Activated CD4-positive, alpha-beta T cell treated with anti-CD3 and anti-CD28 coated beads, Interleukin-2, amount 10 ng/mL, durations not matched to agents 7 days and 5 days (primary cell): ENCODE measurements around the gene NAA60. TPM values are rescaled to one million over a fixed set of nuclear protein-coding genes. Genes with fewer than 3 reads are reported as not detected.

Experiments
- CTCF ChIA-PET: fragments of 350-600 bp; sonication (Branson Sonifier 250); formaldehyde crosslinking; loops from one replicate; lab custom pipeline; 2021; ENCODE audit warnings: antibody characterized with exemption; lab: Charles Lee
- POLR2A ChIA-PET: fragments of 350-600 bp; sonication (Branson Sonifier 250); formaldehyde crosslinking; loops from one replicate; lab custom pipeline; 2021; ENCODE audit warnings: antibody characterized with exemption; lab: Charles Lee
- DNase-seq: peaks from one replicate; pipeline ENCODE4 v3.0.0-alpha.2; 2020
- H3K27ac Mint-ChIP-seq: one replicate; pipeline ENCODE4 v1.8.0; 2021; ENCODE audit warnings: mild to moderate bottlenecking, moderate library complexity, mixed read lengths
- H3K27me3 Mint-ChIP-seq: one replicate; pipeline ENCODE4 v1.8.0; 2021; ENCODE audit warnings: mixed read lengths
- H3K36me3 Mint-ChIP-seq: one replicate; pipeline ENCODE4 v1.8.0; 2021; ENCODE audit warnings: low read depth, mixed read lengths
- H3K4me1 Mint-ChIP-seq: one replicate; pipeline ENCODE4 v1.8.0; 2021; ENCODE audit warnings: mixed read lengths
- H3K4me3 Mint-ChIP-seq: one replicate; pipeline ENCODE4 v1.8.0; 2021; ENCODE audit warnings: mild to moderate bottlenecking, moderate library complexity, mixed read lengths
- H3K9me3 Mint-ChIP-seq: one replicate; pipeline ENCODE4 v1.8.0; 2021; ENCODE audit warnings: mixed read lengths
- total RNA-seq, 2 experiments: library from RNA; stranded (reverse); gene quantifications; one replicate each; pipeline ENCODE4 v1.2.3, GENCODE V29; 2021

NAA60 gene
- total RNA-seq = 10 to 100 TPM; 42.6 to 59.1 TPM

GRCh38 chr16:3443108-3444031 lies at the start of gene NAA60, which contains the start of gene ZNF597:
Gene NAA60, plus strand, starts transcription at chr16:3443680. Its CDS starts 32,548 bp downstream, at chr16:3476228.
Gene ZNF597, minus strand, starts transcription at chr16:3443504. Its CDS starts 351 bp downstream, at chr16:3443153.
- Mint-ChIP-seq H3K4me3 (peak within 1 kb of the TSS; percentile 88), H3K9me3 (peaks cover 26% of the 10 kb centered on the region), H3K36me3 (peaks cover 52% of the 10 kb centered on the region), H3K27ac (peak within 1 kb of the TSS; percentile 93), H3K4me1 (peaks cover 24% of the 10 kb centered on the region), H3K27me3 (no peaks in the 10 kb centered on the region)
- POLR2A ChIA-PET = interaction anchor here (0.6 to 2.4 kb wide), 6 partner anchors 11 to 282 kb away, joined by 3 to 6 read pairs (median 3); partner anchors contain the start of genes ZNF174, ZNF263 and ZSCAN32
- CTCF ChIA-PET = interaction anchor here (0.5 to 2.8 kb wide), 9 partner anchors 9 to 1616 kb away, joined by 3 to 7 read pairs (median 3); no protein-coding TSS in a partner anchor
- DNase-seq = peak; percentile 84

GRCh38 chr16:3400446-3400778 lies 43.1 kb upstream of the NAA60 start:
- no peak for DNase-seq
- POLR2A ChIA-PET = interaction anchor here (0.5 to 1.5 kb wide), 2 partner anchors 43 to 78 kb away, joined by 3 read pairs; partner anchors contain the start of genes NAA60 and ZNF597
- CTCF ChIA-PET = interaction anchor here (0.7 to 2.3 kb wide), 6 partner anchors 14 to 216 kb away, joined by 3 to 7 read pairs (median 3); no protein-coding TSS in a partner anchor

GRCh38 chr16:3400779-3401688 lies 42.4 kb upstream of the NAA60 start, which contains the start of the genes ZNF174 and ZSCAN32:
Gene ZNF174, plus strand, starts transcription at chr16:3401215. Its CDS starts 790 bp downstream, at chr16:3402005.
Gene ZSCAN32, minus strand, starts transcription at chr16:3401004. Its CDS starts 3,447 bp downstream, at chr16:3397557.
- Mint-ChIP-seq H3K36me3 (peaks cover 73% of the 10 kb centered on the region), H3K9me3 (peaks cover 47% of the 10 kb centered on the region), H3K27me3 (no peaks in the 10 kb centered on the region), H3K4me3 (peak within 1 kb of the TSS; percentile 80), H3K4me1 (peaks cover 33% of the 10 kb centered on the region), H3K27ac (peak within 1 kb of the TSS; percentile 88)
- ChIA-PET CTCF (interaction anchor here (0.6 to 2.3 kb wide), 10 partner anchors 10 to 217 kb away, joined by 3 to 7 read pairs (median 3); no protein-coding TSS in a partner anchor), POLR2A (interaction anchor here (0.5 to 1.5 kb wide), 3 partner anchors 43 to 79 kb away, joined by 3 read pairs; partner anchors contain the start of genes NAA60 and ZNF597)
- DNase-seq = peak; percentile 99

More at GRCh38 chr16:3400446-3400778, 43.1 kb upstream of the NAA60 start:
- Mint-ChIP-seq H3K4me1 (peaks cover 33% of the 10 kb centered on the region), H3K4me3 (peak overlapping the region; percentile 80), H3K27ac (peak overlapping the region; percentile 82), H3K27me3 (no peaks in the 10 kb centered on the region), H3K9me3 (peaks cover 46% of the 10 kb centered on the region), H3K36me3 (peaks cover 74% of the 10 kb centered on the region)

- peaks cover 73% of the 10 kb centered on the region for H3K36me3 Mint-ChIP-seq
- H3K4me3 Mint-ChIP-seq = peak overlapping the region; percentile 80
- H3K4me1 Mint-ChIP-seq = peaks cover 33% of the 10 kb centered on the region
- peak overlapping the region; percentile 88 for H3K27ac Mint-ChIP-seq
- DNase-seq = no peak
- POLR2A ChIA-PET = interaction anchor here (0.6 to 1.5 kb wide), 2 partner anchors 37 to 42 kb away, joined by 3 to 5 read pairs; partner anchors contain the start of genes NAA60 and ZNF597
- H3K27me3 Mint-ChIP-seq = no peaks in the 10 kb centered on the region
- peaks cover 49% of the 10 kb centered on the region for H3K9me3 Mint-ChIP-seq
- CTCF ChIA-PET = interaction anchor here (0.6 to 2.3 kb wide), 8 partner anchors 9 to 902 kb away, joined by 3 to 7 read pairs (median 3); no protein-coding TSS in a partner anchor
Measured at GRCh38 chr16:3401719-3402397, 41.6 kb upstream of the NAA60 start.

GRCh38 chr16:3408561-3409197 lies 34.8 kb upstream of the NAA60 start:
- Mint-ChIP-seq H3K36me3 (peaks cover 71% of the 10 kb centered on the region), H3K9me3 (peaks cover 67% of the 10 kb centered on the region)

GRCh38 chr16:3413730-3414379 lies 29.6 kb upstream of the NAA60 start:
- H3K27ac Mint-ChIP-seq = no peak overlapping the region
- H3K36me3 Mint-ChIP-seq = peaks cover 25% of the 10 kb centered on the region
- ChIA-PET CTCF (no interaction called here), POLR2A (no interaction called here)
- no peak overlapping the region for H3K4me3 Mint-ChIP-seq
- no peaks in the 10 kb centered on the region for H3K27me3 Mint-ChIP-seq
- H3K4me1 Mint-ChIP-seq = no peaks in the 10 kb centered on the region
- H3K9me3 Mint-ChIP-seq = peaks cover 44% of the 10 kb centered on the region
- no peak for DNase-seq

More at GRCh38 chr16:3408561-3409197, 34.8 kb upstream of the NAA60 start:
- CTCF ChIA-PET = interaction anchor here (0.7 kb wide), 1 partner anchor 178 kb away, joined by 3 read pairs; no protein-coding TSS in a partner anchor
- POLR2A ChIA-PET = interaction anchor here (0.7 kb wide), 1 partner anchor 34 kb away, joined by 4 read pairs; no protein-coding TSS in a partner anchor
- H3K4me1 Mint-ChIP-seq = peaks cover 6% of the 10 kb centered on the region
- no peak overlapping the region for H3K4me3 Mint-ChIP-seq
- no peaks in the 10 kb centered on the region for H3K27me3 Mint-ChIP-seq
- DNase-seq = no peak
- H3K27ac Mint-ChIP-seq = no peak overlapping the region

- peak overlapping the region; percentile 19 for H3K4me3 Mint-ChIP-seq
- H3K27ac Mint-ChIP-seq = peak overlapping the region; percentile 80
- ChIA-PET POLR2A (no interaction called here), CTCF (interaction anchor here (0.7 to 2.1 kb wide), 3 partner anchors 10 to 39 kb away, joined by 3 to 7 read pairs (median 4); partner anchors contain the start of genes NAA60 and ZNF597)
- no peaks in the 10 kb centered on the region for H3K27me3 Mint-ChIP-seq
- peak; percentile 52 for DNase-seq
- peaks cover 40% of the 10 kb centered on the region for H3K36me3 Mint-ChIP-seq
- H3K9me3 Mint-ChIP-seq = peaks cover 27% of the 10 kb centered on the region
- H3K4me1 Mint-ChIP-seq = peaks cover 20% of the 10 kb centered on the region
Measured at GRCh38 chr16:3431779-3432219, 11.7 kb upstream of the NAA60 start.

GRCh38 chr16:3434373-3434772 lies 9.1 kb upstream of the NAA60 start:
- H3K27ac Mint-ChIP-seq = peak overlapping the region; percentile 60
- peaks cover 20% of the 10 kb centered on the region for H3K4me1 Mint-ChIP-seq
- H3K4me3 Mint-ChIP-seq = no peak overlapping the region
- POLR2A ChIA-PET = no interaction called here
- no peaks in the 10 kb centered on the region for H3K27me3 Mint-ChIP-seq
- DNase-seq = no peak
- H3K36me3 Mint-ChIP-seq = peaks cover 59% of the 10 kb centered on the region
- H3K9me3 Mint-ChIP-seq = peaks cover 26% of the 10 kb centered on the region
- CTCF ChIA-PET = no interaction called here

GRCh38 chr16:3439637-3440036 lies 3.8 kb upstream of the NAA60 start:
- H3K4me3 Mint-ChIP-seq = no peak overlapping the region
- no peaks in the 10 kb centered on the region for H3K27me3 Mint-ChIP-seq
- peaks cover 52% of the 10 kb centered on the region for H3K36me3 Mint-ChIP-seq
- H3K9me3 Mint-ChIP-seq = peaks cover 22% of the 10 kb centered on the region
- H3K27ac Mint-ChIP-seq = no peak overlapping the region
- H3K4me1 Mint-ChIP-seq = peaks cover 17% of the 10 kb centered on the region
- ChIA-PET CTCF (no interaction called here), POLR2A (no interaction called here)
- no peak for DNase-seq

- Mint-ChIP-seq H3K9me3 (peaks cover 26% of the 10 kb centered on the region), H3K4me3 (peak overlapping the region; percentile 88), H3K4me1 (peaks cover 24% of the 10 kb centered on the region), H3K27me3 (no peaks in the 10 kb centered on the region), H3K27ac (peak overlapping the region; percentile 93), H3K36me3 (peaks cover 52% of the 10 kb centered on the region)
- ChIA-PET POLR2A (interaction anchor here (0.6 to 2.4 kb wide), 5 partner anchors 11 to 282 kb away, joined by 3 to 6 read pairs (median 3); partner anchors contain the start of genes ZNF174, ZNF263 and ZSCAN32), CTCF (interaction anchor here (0.5 to 2.8 kb wide), 6 partner anchors 9 to 281 kb away, joined by 3 to 7 read pairs (median 3); no protein-coding TSS in a partner anchor)
- peak; percentile 43 for DNase-seq
Measured at GRCh38 chr16:3444032-3444388, 530 bp downstream of the NAA60 start.
